GM18499 (cell line): ENCODE results near the gene B4GALT5.

ENCODE experiments used
- ATAC-seq: cut with Tn5 transposase; IDR thresholded peaks from one replicate; pipeline ENCODE4 v1.9.1; 2021; ENCODE audit warnings: moderate number of reproducible peaks; ENCODE audit not compliant: insufficient read depth, unreplicated experiment

The B4GALT5 gene

DNA sequence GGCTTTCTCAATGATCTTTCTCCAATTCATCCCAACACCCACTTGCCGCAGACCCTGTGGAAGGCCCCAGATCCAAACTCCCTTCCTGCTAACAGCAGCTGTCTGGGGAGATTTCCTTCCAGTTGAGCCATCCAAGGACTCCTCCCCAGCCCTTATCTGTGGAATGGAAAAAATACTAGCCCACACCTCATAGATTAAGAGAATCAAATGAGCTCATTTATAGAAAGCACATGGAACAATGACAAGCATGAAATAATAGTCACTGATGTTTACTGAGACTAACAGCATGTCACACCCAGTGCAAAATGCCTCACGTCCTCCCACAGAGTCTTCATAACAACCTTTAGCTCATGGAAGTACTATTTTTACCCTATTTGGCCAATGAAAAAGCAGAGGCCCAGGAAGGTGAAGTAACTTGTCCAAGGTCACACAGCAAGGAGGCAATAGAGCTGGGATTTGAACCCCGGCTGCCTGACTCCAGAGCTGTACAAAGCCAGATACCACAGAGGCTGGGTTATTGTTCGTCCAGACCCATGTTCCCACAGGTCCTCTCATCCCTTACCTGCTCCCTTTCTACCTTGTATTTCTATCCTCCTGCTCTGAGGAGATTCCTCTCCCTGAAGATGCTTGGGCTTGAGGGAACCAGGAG lies 122.3 kb downstream of the B4GALT5 start:
- no peak for ATAC-seq

DNA sequence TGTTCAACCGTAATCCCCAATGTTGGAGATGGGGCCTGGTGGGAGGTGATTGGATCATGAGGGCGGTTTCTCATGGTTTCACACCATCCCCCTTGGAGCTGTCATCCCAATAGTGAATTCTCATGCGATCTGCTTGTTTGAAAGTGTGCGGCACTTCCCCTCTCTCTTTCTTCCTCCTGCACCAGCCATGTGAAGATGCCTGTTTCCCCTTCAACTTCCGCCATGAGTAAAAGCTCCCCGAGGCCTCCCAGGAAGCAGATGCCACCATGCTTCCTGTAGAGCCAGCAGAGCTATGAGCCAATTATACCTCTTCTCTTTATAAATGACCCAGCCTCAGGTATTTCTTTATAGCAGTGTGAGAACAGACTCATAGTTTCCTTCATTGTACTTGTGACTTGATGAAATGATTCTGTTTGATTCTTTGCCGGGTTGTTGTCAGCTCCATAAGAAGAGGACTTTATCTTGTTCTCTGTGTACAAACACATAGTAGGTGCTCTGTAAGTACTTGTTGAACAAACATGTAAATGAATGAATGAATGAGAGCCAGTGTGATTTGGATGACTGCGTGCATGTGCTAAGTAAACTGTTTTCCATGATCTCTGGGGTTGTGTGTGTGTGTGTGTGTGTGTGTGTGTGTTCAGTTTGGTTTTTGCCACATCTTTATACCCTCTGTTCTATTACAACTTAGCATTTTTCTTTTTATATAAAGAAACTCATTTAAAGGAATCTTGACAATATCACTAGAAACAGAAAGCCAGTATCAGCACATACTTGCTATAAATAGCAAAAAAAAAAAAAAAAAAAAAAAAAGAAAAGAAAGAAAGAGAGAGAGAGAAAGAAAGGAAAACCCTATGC lies 123.3 kb downstream of the B4GALT5 start:
- ATAC-seq = no peak

DNA sequence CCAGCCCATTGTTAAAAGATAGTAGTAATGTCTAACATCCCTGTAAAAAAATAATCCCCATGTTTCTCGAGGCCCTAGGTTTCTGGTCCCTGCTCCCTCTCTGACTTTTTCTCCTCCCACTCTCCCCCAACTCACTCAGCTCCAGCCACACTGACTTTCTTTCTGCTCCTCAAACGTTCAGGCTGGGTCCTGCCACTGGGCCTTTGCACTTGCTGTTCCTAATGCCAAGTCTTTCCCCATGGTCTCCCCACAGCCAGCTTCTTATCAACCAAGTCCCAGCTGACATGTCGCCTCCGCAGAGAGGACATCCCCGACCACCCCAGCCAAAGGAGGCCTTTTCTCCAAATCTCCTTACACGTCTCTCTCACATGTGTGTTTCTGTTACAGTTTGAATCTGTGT lies 123.9 kb downstream of the B4GALT5 start:
- no peak for ATAC-seq

DNA sequence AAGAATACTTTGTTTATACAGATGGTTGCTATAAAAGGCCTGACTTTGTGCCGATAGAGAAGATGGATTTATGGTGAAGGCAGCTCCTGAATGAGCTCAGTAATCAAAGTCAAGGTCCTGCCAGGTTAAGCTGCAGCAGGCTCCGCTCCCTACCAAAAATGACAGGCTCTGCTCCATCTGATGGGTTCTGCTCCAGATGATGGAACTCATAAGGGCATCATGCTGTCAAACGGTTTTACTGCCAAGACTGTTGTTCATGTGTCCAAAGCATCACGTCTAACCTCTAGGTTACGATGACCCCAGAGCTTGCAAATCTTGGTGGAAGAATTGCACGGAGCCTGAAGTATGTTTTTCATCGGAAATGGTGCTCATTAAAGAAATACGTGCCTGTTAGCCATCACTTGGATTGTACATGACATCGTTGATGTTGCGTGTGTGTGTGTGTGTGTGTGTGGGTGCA lies 126.5 kb downstream of the B4GALT5 start:
- no peak for ATAC-seq

- no peak for ATAC-seq
These were observed 128.0 kb downstream of the B4GALT5 start for GRCh38 chr20:49585585-49586245.

GRCh38 chr20:49584418-49585382 lies 129.0 kb downstream of the B4GALT5 start:
- no peak for ATAC-seq

DNA sequence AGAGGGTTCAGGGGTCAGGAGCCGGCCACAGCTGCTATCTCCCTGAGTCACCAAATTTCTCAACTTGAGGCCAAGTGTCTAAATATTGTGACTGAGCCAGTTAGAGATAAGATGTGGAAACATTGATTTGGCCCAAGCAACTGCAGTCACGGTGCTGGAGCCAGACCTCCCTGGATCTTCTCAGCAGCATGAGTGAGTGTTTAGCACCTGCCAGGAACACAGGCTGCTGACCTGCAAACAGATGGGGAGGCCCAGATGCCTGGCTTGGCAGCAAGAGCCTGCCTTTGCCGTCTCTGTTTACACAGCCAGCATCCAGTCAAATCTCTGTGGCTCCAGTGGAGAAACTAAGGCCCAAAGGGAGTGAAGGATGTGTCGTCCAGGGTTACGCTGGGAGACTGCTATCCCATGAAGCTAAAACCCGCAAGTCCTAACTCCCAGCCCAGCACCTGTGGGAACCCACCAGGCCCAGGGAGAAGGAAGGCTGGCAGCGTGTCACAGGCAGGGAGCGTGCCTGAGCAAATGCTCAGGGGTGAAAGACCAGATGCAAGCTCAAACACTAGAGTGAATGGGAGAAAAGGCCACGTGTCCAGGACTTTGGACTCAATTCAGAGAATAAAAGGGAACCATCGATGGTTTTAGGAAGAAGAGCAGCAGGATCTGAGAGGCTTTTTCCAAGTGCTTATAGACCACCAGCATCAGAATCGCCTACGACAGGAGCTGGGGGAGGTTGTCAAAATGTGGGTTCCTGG lies 129.8 kb downstream of the B4GALT5 start:
- no peak for ATAC-seq

- no peak for ATAC-seq
These were observed 130.4 kb downstream of the B4GALT5 start for GRCh38 chr20:49583343-49583668.
